IMR-90 (cell line): ENCODE results near the gene SRP9. TPM values are rescaled to one million over a fixed set of nuclear protein-coding genes. Genes with fewer than 3 reads are reported as not detected.

Experiments used
- ATAC-seq: fragments of 200-7000 bp; cut with Tn5 transposase; 2 replicates; pipeline ENCODE4 v1.9.1; 2020; ENCODE audit warnings: low read depth, mild to moderate bottlenecking, moderate library complexity
- BruUV-seq: library from RNA; stranded (reverse); fragments of 400-500 nt; replicated peaks from 2 replicates; lab custom pipeline; 2021; lab: Mats Ljungman, UMichigan
- CTCF ChIA-PET: fragments of 300-600 bp; formaldehyde crosslinking; extraction: SDS; loops from one replicate; lab custom pipeline; 2021; ENCODE audit warnings: antibody characterized with exemption; lab: Yijun Ruan, JAX
- POLR2A ChIA-PET: fragments of 300-600 bp; sonication (Branson Sonifier 250); formaldehyde crosslinking; loops from one replicate; lab custom pipeline; 2022; ENCODE audit warnings: antibody characterized with exemption; ENCODE audit not compliant: unreplicated experiment; lab: Charles Lee
- DNase-seq: peaks from one replicate; pipeline ENCODE4 v3.0.0; 2013
- H2AFZ ChIP-seq: replicated peaks from 2 replicates; pipeline ENCODE3; 2013; ENCODE audit warnings: low read length, mild to moderate bottlenecking; ENCODE audit not compliant: poor library complexity
- H2AK5ac ChIP-seq: 2 replicates; pipeline ENCODE4 v1.6.1; 2013; ENCODE audit warnings: low read depth, low read length, inconsistent platforms
- H2AK9ac ChIP-seq: replicated peaks from 2 replicates; pipeline ENCODE3; 2013; ENCODE audit warnings: mild to moderate bottlenecking, low read depth, low read length, moderate library complexity; ENCODE audit not compliant: poor library complexity
- H2BK120ac ChIP-seq: 2 replicates; pipeline ENCODE4 v1.6.1; 2013; ENCODE audit warnings: low read depth, low read length, inconsistent platforms
- H2BK15ac ChIP-seq: 3 replicates; pipeline ENCODE4 v1.6.1; 2013; ENCODE audit warnings: low read depth, low read length, inconsistent platforms
- H2BK20ac ChIP-seq: 2 replicates; pipeline ENCODE4 v1.6.1; 2013; ENCODE audit warnings: low read depth, mild to moderate bottlenecking, inconsistent platforms, low read length, moderate library complexity
- H2BK5ac ChIP-seq: 2 replicates; pipeline ENCODE4 v1.6.1; 2013; ENCODE audit warnings: mild to moderate bottlenecking, low read depth, low read length, inconsistent platforms; ENCODE audit not compliant: poor library complexity, severe bottlenecking
- H3K14ac ChIP-seq: replicated peaks from 2 replicates; pipeline ENCODE4 v1.6.1; 2013; ENCODE audit warnings: low read depth, low read length, inconsistent platforms
- H3K18ac ChIP-seq: 2 replicates; pipeline ENCODE4 v1.6.1; 2013; ENCODE audit warnings: low read depth, low read length, control low read depth
- H3K23ac ChIP-seq: 2 replicates; pipeline ENCODE4 v1.6.1; 2013; ENCODE audit warnings: low read depth, low read length, inconsistent platforms
- H3K27ac ChIP-seq: 2 replicates; pipeline ENCODE4 v1.5.1; 2013; ENCODE audit warnings: mild to moderate bottlenecking, control low read depth, low read length; ENCODE audit not compliant: insufficient read depth
- H3K27me3 ChIP-seq: 2 replicates; pipeline ENCODE4 v1.6.1; 2013; ENCODE audit warnings: low read length; ENCODE audit not compliant: control insufficient read depth, insufficient read depth
- H3K36me3 ChIP-seq: 2 replicates; pipeline ENCODE4 v1.6.1; 2013; ENCODE audit warnings: low read length, mixed read lengths; ENCODE audit not compliant: control insufficient read depth, insufficient read depth
- H3K4ac ChIP-seq: 2 replicates; pipeline ENCODE4 v1.6.1; 2013; ENCODE audit warnings: low read depth, low read length, inconsistent platforms
- H3K4me1 ChIP-seq: 2 replicates; pipeline ENCODE4 v1.6.1; 2013; ENCODE audit warnings: low read length, mixed read lengths; ENCODE audit not compliant: control insufficient read depth, insufficient read depth
- H3K4me2 ChIP-seq: 2 replicates; pipeline ENCODE4 v1.6.1; 2013; ENCODE audit warnings: low read depth, mild to moderate bottlenecking, control low read depth, low read length, moderate library complexity
- H3K4me3 ChIP-seq: 2 replicates; pipeline ENCODE4 v1.5.1; 2013; ENCODE audit warnings: low read depth, mild to moderate bottlenecking, control low read depth, low read length, moderate library complexity; ENCODE audit not compliant: insufficient read depth
- H3K56ac ChIP-seq: 2 replicates; pipeline ENCODE4 v1.6.1; 2013; ENCODE audit warnings: low read length, inconsistent platforms; ENCODE audit not compliant: insufficient read depth; ENCODE audit errors: extremely low read depth
- H3K79me1 ChIP-seq, 2 experiments: 2 replicates each; pipeline ENCODE4 v1.6.1; 2013; ENCODE audit warnings: low read length in 2 of 2, inconsistent platforms in 1 of 2, low read depth in 1 of 2
- H3K9ac ChIP-seq: 2 replicates; pipeline ENCODE4 v1.6.1; 2013; ENCODE audit warnings: low read depth, low read length, control low read depth
- H3K9me1 ChIP-seq: 2 replicates; pipeline ENCODE4 v1.6.1; 2013; ENCODE audit warnings: low read length, inconsistent platforms; ENCODE audit not compliant: insufficient read depth
- H3K9me3 ChIP-seq: 2 replicates; pipeline ENCODE4 v1.6.1; 2013; ENCODE audit warnings: low read length; ENCODE audit not compliant: control insufficient read depth, insufficient read depth
- H4K20me1 ChIP-seq: 2 replicates; pipeline ENCODE4 v1.6.1; 2013; ENCODE audit warnings: low read length, inconsistent platforms; ENCODE audit not compliant: insufficient read depth
- H4K5ac ChIP-seq: 2 replicates; pipeline ENCODE4 v1.6.1; 2013; ENCODE audit warnings: mild to moderate bottlenecking, low read depth, low read length, control low read depth
- H4K8ac ChIP-seq, 2 experiments: 2 replicates each; pipeline ENCODE4 v1.6.1; 2013; ENCODE audit warnings: low read depth in 2 of 2, low read length in 2 of 2, control low read depth in 1 of 2, inconsistent platforms in 1 of 2
- H4K91ac ChIP-seq: 2 replicates; pipeline ENCODE4 v1.6.1; 2013; ENCODE audit warnings: low read depth, low read length, inconsistent platforms; ENCODE audit not compliant: insufficient read depth
- BHLHE40 ChIP-seq: fragments of 150-350 bp; IDR thresholded peaks from 2 replicates; pipeline ENCODE4 v1.6.1; 2016; ENCODE audit warnings: mild to moderate bottlenecking, low read depth, low read length
- CEBPB ChIP-seq: IDR thresholded peaks from 2 replicates; pipeline ENCODE4 v1.6.1; 2012; ENCODE audit warnings: low read depth, low read length, improper control_type of control experiment
- ELK1 ChIP-seq: fragments of 150-350 bp; IDR thresholded peaks from 2 replicates; pipeline ENCODE4 v1.6.1; 2016; ENCODE audit warnings: low read depth, mild to moderate bottlenecking, low read length, moderate library complexity, borderline replicate concordance
- FOS ChIP-seq: fragments of 150-350 bp; IDR thresholded peaks from 2 replicates; pipeline ENCODE4 v1.6.1; 2016; ENCODE audit warnings: low read depth, low read length
- MXI1 ChIP-seq: IDR thresholded peaks from 2 replicates; pipeline ENCODE4 v1.6.1; 2012; ENCODE audit warnings: low read depth, mild to moderate bottlenecking, low read length, moderate library complexity, borderline replicate concordance
- RFX5 ChIP-seq: IDR thresholded peaks from 2 replicates; pipeline ENCODE4 v1.8.0; 2012; ENCODE audit warnings: low read depth, mild to moderate bottlenecking, low read length, moderate library complexity
- SMC3 ChIP-seq: fragments of 150-350 bp; IDR thresholded peaks from 2 replicates; pipeline ENCODE4 v1.6.1; 2016; ENCODE audit warnings: low read depth, mild to moderate bottlenecking, antibody characterized with exemption, low read length, moderate library complexity
- WGBS, 2 experiments: methylation state at CpG; one replicate each; pipeline versions ENCODE4 v1.1.5 to v1.1.7; 2013; ENCODE audit warnings: missing lambda C conversion rate in 2 of 2; ENCODE audit not compliant: insufficient read length in 1 of 2; ENCODE audit errors: extremely low coverage in 2 of 2; 5-methylcytosine and 5-hydroxymethylcytosine counted together
- dilution Hi-C: fragments of 300-500 bp; cut with HindIII; formaldehyde crosslinking; loops from one replicate; pipeline ENCODE4 v1.14.3; 2018; ENCODE audit warnings: low sequenced_read_pairs; ENCODE audit not compliant: unreplicated experiment
- in situ Hi-C: fragments of 300-500 bp; cut with MboI; formaldehyde crosslinking; loops from 3 replicates; pipeline ENCODE4 v1.14.3; 2019; ENCODE audit warnings: low sequenced_read_pairs, inconsistent platforms, mixed read lengths
- intact Hi-C: fragments of 100-400 bp; cut with micrococcal nuclease; formaldehyde crosslinking; loops from 2 replicates; pipeline ENCODE4 v1.10.0; 2022
- polyA plus RNA-seq, 3 experiments: library from polyadenylated mRNA; depleted of rRNA; stranded (reverse); fragments of >200 nt; gene quantifications; 2 replicates each; pipeline ENCODE4 v1.2.3, GENCODE V29; 2012; ENCODE audit warnings: low replicate concordance in 1 of 3
- total RNA-seq: library from RNA; depleted of rRNA; stranded (reverse); fragments of >200 nt; gene quantifications from 2 replicates; pipeline ENCODE4 v1.2.3, GENCODE V29; 2012

Gene SRP9
- total and polyA plus RNA-seq, 2 of the 4 experiments (the other 2 are of a cell fraction) = 230 to 295 TPM

GRCh38 chr1:225776294-225776693, 1.3 kb upstream of the SRP9 start:
- H3K9ac ChIP-seq = no peak overlapping the region
- no peak overlapping the region for H3K23ac ChIP-seq
- POLR2A ChIA-PET = no interaction called here
- peaks cover 2% of the 10 kb centered on the region; the same call in 1 of the 2 replicates for H3K36me3 ChIP-seq
- WGBS, 2 experiments = no CpG with 5 or more reads among the region's 4 CpGs
- BruUV-seq = no TSS peak
- H3K4me2 ChIP-seq = no peak overlapping the region
- H3K27me3 ChIP-seq = no peaks in the 10 kb centered on the region
- H4K91ac ChIP-seq = no peak overlapping the region
- peaks cover 7% of the 10 kb centered on the region for H3K4me1 ChIP-seq
- H2BK15ac ChIP-seq = no peak overlapping the region
- no peak overlapping the region for H3K18ac ChIP-seq
- ATAC-seq (no peak), DNase-seq (no peak)
- H3K4me3 ChIP-seq = no peak overlapping the region
- H2AFZ ChIP-seq = no peak overlapping the region
- no peak overlapping the region for H2AK5ac ChIP-seq
- no peak overlapping the region for H2BK5ac ChIP-seq
- CTCF ChIA-PET = interaction anchor here (1.0 to 1.2 kb wide), 2 partner anchors 135 to 302 kb away, joined by 3 read pairs; no protein-coding TSS in a partner anchor
- no peak overlapping the region for H4K5ac ChIP-seq
- no peak overlapping the region for H3K27ac ChIP-seq
- H3K9me3 ChIP-seq = no peaks in the 10 kb centered on the region
- peaks cover 12% of the 10 kb centered on the region; the same call in 1 of the 2 replicates for H4K20me1 ChIP-seq
- dilution Hi-C loops (no loop called here), intact Hi-C loops (loop anchor here (5.0 kb wide), 1 partner anchor 71 kb away; no protein-coding TSS in a partner anchor), in situ Hi-C loops (loop anchor here (5.0 kb wide), 1 partner anchor 299 kb away; no protein-coding TSS in a partner anchor)
- H3K56ac ChIP-seq = no peak overlapping the region
- H4K8ac ChIP-seq = no peak overlapping the region
- no peak overlapping the region for H2BK20ac ChIP-seq
- H3K79me1 ChIP-seq = peaks cover 0 to 16% of the 10 kb centered on the region in 2 experiments; a peak in 1 of 4 replicates
- no peak overlapping the region for H2BK120ac ChIP-seq
- TF ChIP-seq FOS (no peak), ELK1 (no peak), SMC3 (no peak), MXI1 (no peak), CEBPB (no peak), BHLHE40 (no peak), RFX5 (no peak)
- H3K9me1 ChIP-seq = peaks cover 9% of the 10 kb centered on the region; the same call in 1 of the 2 replicates
- H2AK9ac ChIP-seq = no peak overlapping the region
- no peak overlapping the region for H3K4ac ChIP-seq
- H3K14ac ChIP-seq = no peak overlapping the region
